BLaER1 (cell line): Measurements from ENCODE around the gene SPRED1.
"Not testable (repeated sequence)": the region's sequence is repeated elsewhere in the genome, so short reads cannot be mapped to it uniquely, and the experiment has no call there.

Experiments
- H3K27ac ChIP-seq: shearing (Covaris generic); formaldehyde crosslinking; 2 replicates; pipeline ENCODE4 v1.8.1; 2022
- H3K27me3 ChIP-seq: shearing (Covaris generic); formaldehyde crosslinking; 2 replicates; pipeline ENCODE4 v1.8.1; 2022
- H3K36me3 ChIP-seq: shearing (Covaris generic); formaldehyde crosslinking; 2 replicates; pipeline ENCODE4 v1.8.1; 2022
- H3K4me1 ChIP-seq: shearing (Covaris generic); formaldehyde crosslinking; 2 replicates; pipeline ENCODE4 v1.8.1; 2022
- H3K4me2 ChIP-seq: shearing (Covaris generic); formaldehyde crosslinking; 2 replicates; pipeline ENCODE4 v1.8.1; 2022
- H3K4me3 ChIP-seq: shearing (Covaris generic); formaldehyde crosslinking; 2 replicates; pipeline ENCODE4 v1.8.1; 2022
- H3K9ac ChIP-seq: shearing (Covaris generic); formaldehyde crosslinking; 2 replicates; pipeline ENCODE4 v1.8.1; 2022
- H3K9me3 ChIP-seq: shearing (Covaris generic); formaldehyde crosslinking; 2 replicates; pipeline ENCODE4 v1.8.1; 2022
- H4K20me1 ChIP-seq: shearing (Covaris generic); formaldehyde crosslinking; 2 replicates; pipeline ENCODE4 v1.8.1; 2022
- Cebpa-rat ChIP-seq: shearing (Covaris generic); IDR thresholded peaks from 2 replicates; pipeline ENCODE4 v1.8.1; 2022

SPRED1 gene

GRCh38 chr15:38274135-38274534 lies 21.5 kb downstream of the SPRED1 start:
- no peak for TF ChIP-seq Cebpa-rat
- Histone ChIP-seq H3K9ac (no peak overlapping the region), H3K4me1 (peaks cover 7% of the 10 kb centered on the region; the same call in 1 of the 2 replicates), H3K36me3 (peaks cover 34% of the 10 kb centered on the region), H3K27ac (no peak overlapping the region), H3K9me3 (peaks cover 29% of the 10 kb centered on the region), H3K4me3 (no peak overlapping the region), H3K27me3 (no peaks in the 10 kb centered on the region), H4K20me1 (peaks cover 52% of the 10 kb centered on the region), H3K4me2 (no peak overlapping the region)

DNA sequence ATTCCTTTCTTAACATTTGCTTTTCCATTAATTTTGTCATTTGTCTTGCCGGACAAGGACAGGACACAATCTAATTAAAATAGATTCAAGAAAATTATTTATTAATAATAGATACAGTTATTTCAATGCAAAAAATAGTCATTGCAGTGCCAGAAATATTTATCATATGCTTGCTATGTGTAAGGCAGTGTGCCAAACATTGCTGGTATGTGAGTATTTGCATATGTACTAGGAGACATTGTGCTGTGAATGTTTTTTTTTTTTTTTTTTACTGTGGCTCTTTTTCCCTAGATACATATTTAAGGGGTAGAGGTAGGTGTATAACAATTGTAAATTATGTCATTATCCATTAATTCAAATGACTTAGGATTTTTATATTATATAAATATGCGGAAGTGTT lies 23.3 kb downstream of the SPRED1 start:
- H3K27ac ChIP-seq, result no peak overlapping the region

GRCh38 chr15:38277281-38277680 lies 24.6 kb downstream of the SPRED1 start:
- H3K9ac ChIP-seq, H3K4me1 ChIP-seq, H3K27me3 ChIP-seq, H3K4me2 ChIP-seq, H3K27ac ChIP-seq, H3K4me3 ChIP-seq: not testable (repeated sequence)
- Histone ChIP-seq H4K20me1 (peaks cover 61% of the 10 kb centered on the region), H3K9me3 (peaks cover 34% of the 10 kb centered on the region), H3K36me3 (peaks cover 21% of the 10 kb centered on the region)

More for the DNA sequence above, 23.3 kb downstream of the SPRED1 start:
- H3K4me3 ChIP-seq, result no peak overlapping the region
- peaks cover 33% of the 10 kb centered on the region for H3K9me3 ChIP-seq
- H3K27me3 ChIP-seq, result no peaks in the 10 kb centered on the region
- no peak overlapping the region for H3K4me2 ChIP-seq
- no peak for TF ChIP-seq Cebpa-rat
- H3K4me1 ChIP-seq, result peaks cover 7% of the 10 kb centered on the region; the same call in 1 of the 2 replicates
- H4K20me1 ChIP-seq, result peaks cover 65% of the 10 kb centered on the region
- H3K9ac ChIP-seq, result no peak overlapping the region
- H3K36me3 ChIP-seq, result peaks cover 21% of the 10 kb centered on the region

- Histone ChIP-seq H4K20me1 (peaks cover 46% of the 10 kb centered on the region; the same call in 1 of the 2 replicates), H3K9me3 (peaks cover 38% of the 10 kb centered on the region), H3K4me1 (no peaks in the 10 kb centered on the region), H3K4me3 (no peak overlapping the region), H3K27ac (no peak overlapping the region), H3K4me2 (no peak overlapping the region), H3K27me3 (no peaks in the 10 kb centered on the region), H3K9ac (no peak overlapping the region), H3K36me3 (peaks cover 28% of the 10 kb centered on the region)
- TF ChIP-seq Cebpa-rat, result no peak
Measured at GRCh38 chr15:38281031-38281430, 28.4 kb downstream of the SPRED1 start.

GRCh38 chr15:38283010-38283409 lies 30.4 kb downstream of the SPRED1 start:
- Histone ChIP-seq H3K4me3 (no peak overlapping the region), H3K9ac (no peak overlapping the region), H3K4me1 (no peaks in the 10 kb centered on the region), H3K27ac (no peak overlapping the region), H3K9me3 (peaks cover 39% of the 10 kb centered on the region), H3K4me2 (no peak overlapping the region), H3K36me3 (peaks cover 32% of the 10 kb centered on the region; the same call in 1 of the 2 replicates), H4K20me1 (peaks cover 46% of the 10 kb centered on the region; the same call in 1 of the 2 replicates), H3K27me3 (no peaks in the 10 kb centered on the region)
- TF ChIP-seq Cebpa-rat, result no peak

DNA sequence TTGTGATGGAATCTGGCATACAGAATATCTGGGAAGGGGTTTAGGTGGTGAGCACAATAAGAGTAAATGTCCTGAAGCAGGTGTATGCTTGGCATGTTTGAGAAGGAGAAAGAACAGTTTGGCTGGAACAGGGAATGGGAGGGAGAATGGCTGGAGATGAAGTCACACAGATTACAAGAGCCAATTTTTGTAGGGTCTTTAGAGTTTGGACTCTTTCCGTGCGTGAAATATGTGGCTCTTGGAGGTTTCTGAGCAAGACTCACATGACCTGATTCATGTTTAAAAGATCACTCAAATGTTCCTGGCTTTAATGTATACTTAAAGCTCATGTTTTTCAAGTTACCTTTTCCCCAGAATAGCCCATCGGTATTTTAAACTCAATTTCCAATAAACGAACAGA lies 32.8 kb downstream of the SPRED1 start:
- no peaks in the 10 kb centered on the region for H3K4me1 ChIP-seq
- peaks cover 44% of the 10 kb centered on the region for H3K36me3 ChIP-seq
- no peaks in the 10 kb centered on the region for H3K27me3 ChIP-seq
- H4K20me1 ChIP-seq, result peaks cover 34% of the 10 kb centered on the region; the same call in 1 of the 2 replicates
- H3K9me3 ChIP-seq, result peaks cover 53% of the 10 kb centered on the region
- TF ChIP-seq Cebpa-rat, result no peak
- H3K4me2 ChIP-seq, result no peak overlapping the region
- no peak overlapping the region for H3K27ac ChIP-seq
- H3K9ac ChIP-seq, result no peak overlapping the region
- H3K4me3 ChIP-seq, result no peak overlapping the region

DNA sequence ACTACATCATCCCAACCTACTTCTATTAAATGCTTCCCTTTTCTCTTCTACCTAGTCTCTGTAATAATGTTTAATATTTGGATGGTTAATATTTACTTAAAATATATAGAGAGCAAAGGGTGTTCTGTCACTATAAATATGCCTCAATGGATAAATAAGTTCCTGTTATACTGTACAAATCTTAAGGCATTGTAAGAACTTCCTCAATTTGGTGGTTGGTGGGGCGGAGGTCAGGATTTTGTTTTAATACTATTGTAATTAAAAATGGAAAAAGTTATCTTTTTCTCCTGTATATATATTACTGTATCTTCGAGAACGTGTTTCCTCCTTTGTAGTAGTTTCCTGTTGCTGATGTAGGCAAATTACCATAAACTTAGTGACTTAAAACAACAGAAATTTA lies 41.5 kb downstream of the SPRED1 start:
- H3K9me3 ChIP-seq, result peaks cover 35% of the 10 kb centered on the region
- H4K20me1 ChIP-seq, result peaks cover 21% of the 10 kb centered on the region
- H3K4me1 ChIP-seq, result no peaks in the 10 kb centered on the region
- H3K9ac ChIP-seq, result no peak overlapping the region
- H3K4me3 ChIP-seq, result no peak overlapping the region
- peaks cover 48% of the 10 kb centered on the region for H3K36me3 ChIP-seq
- no peak overlapping the region for H3K27ac ChIP-seq
- H3K4me2 ChIP-seq, result no peak overlapping the region
- no peak for TF ChIP-seq Cebpa-rat
- no peaks in the 10 kb centered on the region for H3K27me3 ChIP-seq

DNA sequence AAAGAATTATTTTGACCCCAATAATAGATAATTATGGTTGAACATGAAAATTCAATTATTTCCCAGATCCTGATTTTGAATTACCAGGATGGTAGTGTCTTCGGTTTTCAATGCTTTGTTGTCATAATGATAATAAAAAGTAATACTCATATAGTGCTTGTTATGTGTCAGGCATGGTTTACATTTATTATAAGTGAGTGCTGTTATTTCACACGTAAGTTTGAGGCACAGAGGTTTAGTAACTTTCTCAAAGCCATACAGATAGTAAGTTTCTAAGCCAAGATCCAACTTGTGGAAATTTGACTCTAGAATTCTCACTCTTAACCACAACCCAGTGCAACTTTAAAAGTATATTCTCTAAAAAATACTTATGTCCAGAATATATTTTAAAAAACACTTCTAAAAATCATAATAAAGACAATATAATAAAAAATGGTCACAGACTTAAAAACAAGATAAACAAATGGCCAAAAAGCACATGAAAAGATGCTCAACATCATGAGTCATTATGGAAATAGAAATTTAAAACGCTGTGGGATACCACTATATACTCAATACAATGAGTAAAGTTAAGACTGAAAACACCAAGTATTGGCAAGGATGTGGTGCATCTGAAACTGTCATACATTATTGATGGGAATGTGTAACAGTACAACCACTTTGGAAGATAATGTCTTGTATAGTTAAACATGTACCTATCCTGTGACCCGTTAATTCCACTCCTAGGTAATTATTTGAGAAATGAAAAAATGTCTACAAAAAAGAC lies 45.2 kb downstream of the SPRED1 start:
- Histone ChIP-seq H3K4me3 (no peak overlapping the region), H3K4me1 (no peaks in the 10 kb centered on the region), H3K36me3 (peaks cover 46% of the 10 kb centered on the region), H4K20me1 (peaks cover 21% of the 10 kb centered on the region), H3K4me2 (no peak overlapping the region), H3K27ac (no peak overlapping the region), H3K9me3 (no peaks in the 10 kb centered on the region; the same call in 1 of the 2 replicates), H3K27me3 (no peaks in the 10 kb centered on the region), H3K9ac (no peak overlapping the region)
- TF ChIP-seq Cebpa-rat, result no peak

DNA sequence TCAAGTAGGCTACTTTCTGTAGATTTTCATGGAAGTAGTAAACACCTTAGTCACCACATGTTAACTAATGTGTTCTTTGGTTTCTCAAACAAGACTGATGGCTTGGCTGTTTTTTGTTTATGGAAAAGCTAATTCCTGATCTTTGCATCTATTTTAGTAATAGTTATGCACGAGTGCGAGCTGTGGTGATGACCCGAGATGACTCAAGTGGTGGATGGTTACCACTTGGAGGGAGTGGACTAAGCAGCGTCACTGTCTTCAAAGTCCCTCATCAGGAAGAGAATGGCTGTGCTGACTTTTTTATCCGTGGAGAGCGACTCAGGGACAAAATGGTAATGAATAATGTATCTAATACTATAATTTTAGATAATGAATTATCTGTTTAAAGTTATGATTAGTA lies 46.6 kb downstream of the SPRED1 start:
- Histone ChIP-seq H3K27ac (no peak overlapping the region), H3K9ac (no peak overlapping the region), H4K20me1 (peaks cover 20% of the 10 kb centered on the region), H3K4me2 (no peak overlapping the region), H3K9me3 (no peaks in the 10 kb centered on the region; the same call in 1 of the 2 replicates), H3K4me1 (no peaks in the 10 kb centered on the region), H3K36me3 (peaks cover 51% of the 10 kb centered on the region), H3K27me3 (no peaks in the 10 kb centered on the region), H3K4me3 (no peak overlapping the region)
- TF ChIP-seq Cebpa-rat, result no peak

DNA sequence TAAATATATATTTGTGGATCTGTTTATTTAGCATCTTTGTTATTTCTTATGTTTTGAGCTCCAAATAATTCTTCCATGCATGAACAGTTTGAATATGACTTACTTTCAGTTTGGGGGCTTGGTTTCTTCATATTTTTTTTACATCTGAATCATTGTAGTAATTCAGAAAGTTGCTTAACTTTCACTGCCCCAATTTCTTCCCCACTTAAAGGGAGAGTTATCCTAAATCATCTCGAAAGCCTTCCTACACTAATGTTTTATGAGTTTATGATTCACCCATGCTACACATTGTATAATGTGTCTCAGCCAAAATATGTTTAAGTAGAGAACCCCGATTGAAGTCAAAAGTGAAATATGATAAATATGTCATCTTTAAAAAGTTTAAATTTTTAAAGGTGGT lies 47.8 kb downstream of the SPRED1 start:
- TF ChIP-seq Cebpa-rat, result no peak
- Histone ChIP-seq H3K4me1 (no peaks in the 10 kb centered on the region), H3K27me3 (no peaks in the 10 kb centered on the region), H3K4me3 (no peak overlapping the region), H3K4me2 (no peak overlapping the region), H3K9ac (no peak overlapping the region), H3K27ac (no peak overlapping the region), H3K36me3 (peaks cover 50% of the 10 kb centered on the region), H4K20me1 (peaks cover 9% of the 10 kb centered on the region; the same call in 1 of the 2 replicates), H3K9me3 (no peaks in the 10 kb centered on the region; the same call in 1 of the 2 replicates)
